Skeletal muscle tissue (tissue), 4 donors: ENCODE measurements around the gene MRPS25. TPM values are rescaled to one million over a fixed set of nuclear protein-coding genes. Genes with fewer than 3 reads are reported as not detected.
"Not testable (repeated sequence)": the region's sequence is repeated elsewhere in the genome, so short reads cannot be mapped to it uniquely, and the experiment has no call there.

Source experiments
- H3K27ac ChIP-seq: one replicate; pipeline ENCODE4 v1.7.0; 2013; ENCODE audit warnings: mild to moderate bottlenecking, low read depth, low read length, inconsistent platforms
- H3K27me3 ChIP-seq, 3 donors: one replicate each; pipeline ENCODE4 v1.7.0; 2013; ENCODE audit warnings: low read length in 3 of 3; ENCODE audit not compliant: control insufficient read depth in 3 of 3, insufficient read depth in 3 of 3
- H3K36me3 ChIP-seq, 3 donors: one replicate each; pipeline ENCODE4 v1.7.0; 2013; ENCODE audit warnings: low read length in 3 of 3; ENCODE audit not compliant: control insufficient read depth in 3 of 3, insufficient read depth in 3 of 3
- H3K4me1 ChIP-seq, 3 donors: one replicate each; pipeline ENCODE4 v1.7.0; 2013; ENCODE audit warnings: low read length in 3 of 3, mild to moderate bottlenecking in 3 of 3; ENCODE audit not compliant: control insufficient read depth in 3 of 3, insufficient read depth in 3 of 3
- H3K4me3 ChIP-seq, 3 donors: one replicate each; pipeline ENCODE4 v1.7.0; 2013; ENCODE audit warnings: low read length in 3 of 3
- H3K9ac ChIP-seq, 3 donors: one replicate each; pipeline ENCODE4 v1.7.0; 2013; ENCODE audit warnings: low read length in 3 of 3, mild to moderate bottlenecking in 3 of 3, moderate library complexity in 2 of 3, low read depth in 1 of 3
- H3K9me3 ChIP-seq, 3 donors: one replicate each; pipeline ENCODE4 v1.7.0; 2013; ENCODE audit warnings: low read length in 3 of 3; ENCODE audit not compliant: control insufficient read depth in 3 of 3
- total RNA-seq: library from RNA; depleted of rRNA; stranded (reverse); fragments of >200 nt; gene quantifications from one replicate; pipeline ENCODE4 v1.2.3, GENCODE V29; 2014
- donor health status: Osteomylitis.

MRPS25 gene
- total RNA-seq, 1 donor from 2014 or later, result 8.4 TPM

- Histone ChIP-seq H3K4me1 (peaks cover 8 to 9% (median 9%) of the 10 kb centered on the region in 3 donors), H3K4me3 (peak overlapping the region in 1 of 3 donors; percentile 45), H3K27me3 (no peaks in the 10 kb centered on the region), H3K27ac (peak overlapping the region; percentile 78), H3K9me3 (no peaks in the 10 kb centered on the region), H3K36me3 (peaks cover 5 to 14% (median 14%) of the 10 kb centered on the region in 3 donors), H3K9ac (peak overlapping the region in 1 of 3 donors; percentile 52)
Measured at GRCh38 chr3:15007681-15008141, 57.4 kb downstream of the MRPS25 start.

GRCh38 chr3:14999182-14999581 is 65.9 kb downstream of the MRPS25 start:
- H3K4me1 ChIP-seq, H3K36me3 ChIP-seq: not testable (repeated sequence)

More at GRCh38 chr3:14999182-14999581, 65.9 kb downstream of the MRPS25 start:
- not testable (repeated sequence) for H3K27me3 ChIP-seq, H3K4me3 ChIP-seq, H3K9ac ChIP-seq, H3K27ac ChIP-seq, H3K9me3 ChIP-seq

Other genes with a start within 250 kb of the MRPS25 start
- gene FGD5, start 246.4 kb downstream of the MRPS25 start, total RNA-seq, result 15.7 TPM
- 27.7 TPM for gene NR2C2, start 117.7 kb downstream of the MRPS25 start, total RNA-seq
- 30.3 TPM for gene RBSN, start 33.8 kb upstream of the MRPS25 start, total RNA-seq
- gene CAPN7, start 140.9 kb upstream of the MRPS25 start, total RNA-seq, result 32.9 TPM